ENCODE results near the gene PIK3CB. TPM values are rescaled to one million over a fixed set of nuclear protein-coding genes. Genes with fewer than 3 reads are reported as not detected.

PIK3CB gene
- polyA plus RNA-seq, 1 experiment = 4.9 TPM

DNA sequence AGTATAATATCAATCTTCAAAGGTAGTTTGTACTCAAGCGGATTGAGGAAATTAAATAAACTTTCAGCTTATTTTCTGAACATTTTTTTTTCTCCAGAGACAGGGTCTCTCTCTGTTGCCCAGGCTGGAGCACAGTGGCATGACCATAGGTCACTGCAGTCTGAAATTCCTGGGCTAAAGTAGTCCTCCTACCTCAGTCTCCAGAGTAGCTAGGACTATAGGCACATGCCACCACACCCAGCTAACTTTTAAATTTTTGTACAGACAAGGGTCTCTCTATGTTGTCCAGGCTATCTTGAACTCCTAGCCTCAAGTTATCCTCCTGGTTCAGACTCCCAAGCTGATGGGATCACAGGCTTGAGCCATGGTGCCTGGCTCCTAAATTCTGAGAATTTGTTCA lies 129.1 kb downstream of the PIK3CB start:
- ChIA-PET CTCF (interaction anchor here (1.3 to 12.5 kb wide), 3 partner anchors 11 to 211 kb away, joined by 4 to 191 read pairs (median 4); no protein-coding TSS in a partner anchor), POLR2A (no interaction called here)
- H3K36me3 ChIP-seq (ENCODE audit: control insufficient read depth, insufficient read depth, low read length) = no peaks in the 10 kb centered on the region
- H3K4me3 ChIP-seq (ENCODE audit: low read depth, low read length) = no peak overlapping the region
- TF ChIP-seq, protein P1, sequence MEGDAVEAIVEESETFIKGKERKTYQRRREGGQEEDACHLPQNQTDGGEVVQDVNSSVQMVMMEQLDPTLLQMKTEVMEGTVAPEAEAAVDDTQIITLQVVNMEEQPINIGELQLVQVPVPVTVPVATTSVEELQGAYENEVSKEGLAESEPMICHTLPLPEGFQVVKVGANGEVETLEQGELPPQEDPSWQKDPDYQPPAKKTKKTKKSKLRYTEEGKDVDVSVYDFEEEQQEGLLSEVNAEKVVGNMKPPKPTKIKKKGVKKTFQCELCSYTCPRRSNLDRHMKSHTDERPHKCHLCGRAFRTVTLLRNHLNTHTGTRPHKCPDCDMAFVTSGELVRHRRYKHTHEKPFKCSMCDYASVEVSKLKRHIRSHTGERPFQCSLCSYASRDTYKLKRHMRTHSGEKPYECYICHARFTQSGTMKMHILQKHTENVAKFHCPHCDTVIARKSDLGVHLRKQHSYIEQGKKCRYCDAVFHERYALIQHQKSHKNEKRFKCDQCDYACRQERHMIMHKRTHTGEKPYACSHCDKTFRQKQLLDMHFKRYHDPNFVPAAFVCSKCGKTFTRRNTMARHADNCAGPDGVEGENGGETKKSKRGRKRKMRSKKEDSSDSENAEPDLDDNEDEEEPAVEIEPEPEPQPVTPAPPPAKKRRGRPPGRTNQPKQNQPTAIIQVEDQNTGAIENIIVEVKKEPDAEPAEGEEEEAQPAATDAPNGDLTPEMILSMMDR (IDR thresholded peaks at IDR 0.05; ENCODE audit: insufficient read depth, low read depth, low read length) = no peak
- no peaks in the 10 kb centered on the region for H3K27me3 ChIP-seq (ENCODE audit: control insufficient read depth, insufficient read depth, low read length)
- no peak for DNase-seq (ENCODE audit: low read depth)

- Histone ChIP-seq H3K36me3 (ENCODE audit: control insufficient read depth, insufficient read depth, low read length) (no peaks in the 10 kb centered on the region), H3K27me3 (ENCODE audit: control insufficient read depth, insufficient read depth, low read length) (no peaks in the 10 kb centered on the region), H3K4me3 (ENCODE audit: low read depth, low read length) (no peak overlapping the region)
- CTCF ChIA-PET = interaction anchor here (1.0 to 12.5 kb wide), 6 partner anchors 10 to 226 kb away, joined by 3 to 191 read pairs (median 14); partner anchors contain the start of gene CEP70
- TF ChIP-seq, protein P1 (IDR thresholded peaks at IDR 0.05; ENCODE audit: insufficient read depth, low read depth, low read length) = no peak
- no peak for DNase-seq (ENCODE audit: low read depth)
- POLR2A ChIA-PET = no interaction called here
These were observed 137.9 kb downstream of the PIK3CB start for GRCh38 chr3:138696666-138697370.

GRCh38 chr3:138694287-138695007 lies 140.3 kb downstream of the PIK3CB start:
- CTCF ChIA-PET = interaction anchor here (0.9 to 12.5 kb wide), 8 partner anchors 8 to 242 kb away, joined by 3 to 191 read pairs (median 4); partner anchors contain the start of gene CEP70
- Histone ChIP-seq H3K36me3 (ENCODE audit: control insufficient read depth, insufficient read depth, low read length) (no peaks in the 10 kb centered on the region), H3K27me3 (ENCODE audit: control insufficient read depth, insufficient read depth, low read length) (no peaks in the 10 kb centered on the region), H3K4me3 (ENCODE audit: low read depth, low read length) (no peak overlapping the region)
- TF ChIP-seq, protein P1 (IDR thresholded peaks at IDR 0.05; ENCODE audit: insufficient read depth, low read depth, low read length) = no peak
- DNase-seq (ENCODE audit: low read depth) = peak; percentile 99
- POLR2A ChIA-PET = interaction anchor here (1.3 kb wide), 1 partner anchor 100 kb away, joined by 3 read pairs; the partner anchor contains the start of gene CEP70

- ChIA-PET CTCF (interaction anchor here (0.9 to 2.2 kb wide), 4 partner anchors 9 to 224 kb away, joined by 3 to 10 read pairs (median 6); partner anchors contain the start of gene CEP70), POLR2A (no interaction called here)
- Histone ChIP-seq H3K36me3 (ENCODE audit: control insufficient read depth, insufficient read depth, low read length) (no peaks in the 10 kb centered on the region; the same call in 1 of the 2 replicates), H3K4me3 (ENCODE audit: low read depth, low read length) (no peak overlapping the region), H3K27me3 (ENCODE audit: control insufficient read depth, insufficient read depth, low read length) (no peaks in the 10 kb centered on the region)
- no peak for DNase-seq (ENCODE audit: low read depth)
- TF ChIP-seq, protein P1 (IDR thresholded peaks at IDR 0.05; ENCODE audit: insufficient read depth, low read depth, low read length) = no peak
These were observed 142.6 kb downstream of the PIK3CB start for GRCh38 chr3:138692152-138692551.

- no peak for DNase-seq (ENCODE audit: low read depth)
- no peaks in the 10 kb centered on the region; the same call in 1 of the 2 replicates for H3K36me3 ChIP-seq (ENCODE audit: control insufficient read depth, insufficient read depth, low read length)
- TF ChIP-seq, protein P1 (IDR thresholded peaks at IDR 0.05; ENCODE audit: insufficient read depth, low read depth, low read length) = no peak
- CTCF ChIA-PET = interaction anchor here (1.6 to 2.2 kb wide), 2 partner anchors 97 to 225 kb away, joined by 8 to 10 read pairs; partner anchors contain the start of gene CEP70
- H3K4me3 ChIP-seq (ENCODE audit: low read depth, low read length) = no peak overlapping the region
- no peaks in the 10 kb centered on the region for H3K27me3 ChIP-seq (ENCODE audit: control insufficient read depth, insufficient read depth, low read length)
- POLR2A ChIA-PET = no interaction called here
These were observed 143.4 kb downstream of the PIK3CB start for GRCh38 chr3:138691351-138691750.

Measured in BJ (cell line).